Right kidney (tissue), 1 donor: ENCODE data around the gene PCSK9.

Experiments
- DNase-seq: peaks from one replicate; pipeline ENCODE4 v3.0.0-alpha.2; 2016

PCSK9 gene

GRCh38 chr1:55044617-55045397 lies 5.5 kb downstream of the PCSK9 start:
- no peak for DNase-seq

GRCh38 chr1:55045430-55045829 lies 6.1 kb downstream of the PCSK9 start:
- DNase-seq = no peak

DNA sequence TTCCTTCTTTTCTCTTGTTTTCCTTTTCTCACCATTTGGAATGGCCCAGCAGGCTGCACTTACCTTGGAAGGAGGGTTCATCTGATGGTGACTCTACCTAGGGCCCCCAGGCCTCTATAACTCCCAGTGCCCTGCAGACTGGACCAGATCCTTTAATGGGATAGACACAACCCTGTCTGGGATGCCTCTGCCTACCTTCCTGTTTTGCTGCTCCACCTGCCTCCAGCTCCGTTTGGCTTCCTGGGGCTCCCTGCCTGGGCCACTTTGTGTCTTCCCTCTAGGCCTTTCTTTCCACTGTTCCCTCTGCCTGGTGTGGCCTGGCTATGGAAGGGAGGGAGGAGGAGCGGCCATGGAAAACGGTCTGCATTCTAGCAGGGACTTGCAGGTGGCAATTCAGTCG lies 7.5 kb downstream of the PCSK9 start:
- DNase-seq = no peak

GRCh38 chr1:55047611-55048010 lies 8.3 kb downstream of the PCSK9 start:
- DNase-seq = no peak

DNA sequence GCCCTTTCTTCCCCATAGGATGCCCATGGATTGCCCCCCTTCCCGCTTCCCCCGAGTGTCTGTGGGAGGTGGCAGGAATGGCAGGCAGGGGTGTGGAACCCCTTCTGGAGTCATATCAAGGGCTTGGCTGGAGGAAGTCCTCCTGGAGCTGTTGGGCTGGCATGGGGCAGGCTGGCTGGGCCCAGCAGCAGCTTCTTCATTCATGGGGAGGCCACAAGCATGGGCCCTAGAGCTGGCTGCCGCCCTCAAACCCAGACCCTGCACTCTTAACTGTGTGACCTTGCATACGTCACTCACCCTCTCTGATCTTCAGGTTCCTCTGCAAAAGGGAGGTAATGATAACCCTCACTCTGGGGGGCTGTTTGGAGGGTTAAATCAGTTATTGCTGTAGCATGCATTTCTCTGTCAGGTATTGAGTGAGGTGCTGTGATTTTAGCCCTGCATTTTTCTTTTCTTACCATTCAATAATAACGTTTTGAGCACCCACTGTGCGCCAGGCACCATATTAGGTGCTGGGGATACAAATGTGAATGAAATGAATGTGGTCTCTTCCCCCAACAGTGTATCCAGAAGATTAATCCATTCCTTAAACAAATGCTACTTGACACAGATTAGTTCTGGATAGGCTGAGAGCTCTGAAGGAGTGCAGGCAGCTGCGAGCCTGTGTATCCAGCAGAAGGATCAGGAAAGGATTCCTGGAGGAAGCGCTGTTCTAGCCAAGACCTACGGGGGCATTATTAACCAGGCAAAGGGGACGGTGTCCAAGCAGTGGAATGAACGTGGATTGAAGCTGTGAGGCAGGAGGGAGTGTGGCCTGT lies 9.3 kb downstream of the PCSK9 start:
- no peak for DNase-seq

- DNase-seq = no peak
These were observed 10.0 kb downstream of the PCSK9 start for GRCh38 chr1:55049271-55049913.

GRCh38 chr1:55049914-55050278 lies 10.5 kb downstream of the PCSK9 start:
- no peak for DNase-seq

- no peak for DNase-seq
These were observed 10.9 kb downstream of the PCSK9 start for GRCh38 chr1:55050283-55050682.

DNA sequence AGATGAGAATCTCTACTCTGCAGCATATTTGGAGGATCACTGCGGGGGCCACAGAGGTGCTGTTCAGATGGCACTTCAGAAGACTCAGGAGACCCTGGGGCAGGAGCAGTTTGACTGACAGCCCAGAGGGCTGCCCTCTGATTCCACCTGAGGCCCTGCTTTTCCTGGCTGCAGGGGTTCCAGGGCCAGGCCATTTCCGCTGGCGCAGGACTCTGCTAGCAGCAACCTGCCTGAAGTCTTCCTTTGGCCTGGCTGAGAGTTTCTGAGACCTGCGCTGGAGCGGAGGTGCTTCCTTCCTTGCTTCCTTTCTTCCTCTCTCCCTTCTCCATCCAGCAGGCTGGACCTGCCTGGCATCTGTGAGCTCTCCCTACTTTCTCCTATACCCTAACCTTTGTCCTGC lies 11.8 kb downstream of the PCSK9 start:
- no peak for DNase-seq

DNA sequence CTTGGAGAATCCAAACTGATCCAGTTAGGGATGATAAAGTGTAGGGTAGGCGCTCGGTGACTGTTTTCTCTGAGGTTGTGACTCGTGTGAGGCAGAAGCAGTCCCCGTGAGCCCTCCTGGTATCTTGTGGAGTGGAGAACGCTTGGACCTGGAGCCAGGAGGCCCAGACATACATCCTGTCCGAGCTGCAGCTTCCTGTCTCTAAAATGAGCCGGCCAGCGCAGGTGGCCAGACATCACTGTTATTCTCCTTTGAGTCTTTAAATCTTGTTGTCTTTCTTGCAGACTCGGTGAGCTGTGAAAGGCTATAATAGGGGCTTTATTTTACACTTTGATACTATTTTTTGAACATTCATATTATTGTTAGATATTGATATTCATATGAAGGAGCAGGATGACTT lies 12.3 kb downstream of the PCSK9 start:
- DNase-seq = no peak

- DNase-seq = no peak
These were observed 13.1 kb downstream of the PCSK9 start for GRCh38 chr1:55052221-55053142.

DNA sequence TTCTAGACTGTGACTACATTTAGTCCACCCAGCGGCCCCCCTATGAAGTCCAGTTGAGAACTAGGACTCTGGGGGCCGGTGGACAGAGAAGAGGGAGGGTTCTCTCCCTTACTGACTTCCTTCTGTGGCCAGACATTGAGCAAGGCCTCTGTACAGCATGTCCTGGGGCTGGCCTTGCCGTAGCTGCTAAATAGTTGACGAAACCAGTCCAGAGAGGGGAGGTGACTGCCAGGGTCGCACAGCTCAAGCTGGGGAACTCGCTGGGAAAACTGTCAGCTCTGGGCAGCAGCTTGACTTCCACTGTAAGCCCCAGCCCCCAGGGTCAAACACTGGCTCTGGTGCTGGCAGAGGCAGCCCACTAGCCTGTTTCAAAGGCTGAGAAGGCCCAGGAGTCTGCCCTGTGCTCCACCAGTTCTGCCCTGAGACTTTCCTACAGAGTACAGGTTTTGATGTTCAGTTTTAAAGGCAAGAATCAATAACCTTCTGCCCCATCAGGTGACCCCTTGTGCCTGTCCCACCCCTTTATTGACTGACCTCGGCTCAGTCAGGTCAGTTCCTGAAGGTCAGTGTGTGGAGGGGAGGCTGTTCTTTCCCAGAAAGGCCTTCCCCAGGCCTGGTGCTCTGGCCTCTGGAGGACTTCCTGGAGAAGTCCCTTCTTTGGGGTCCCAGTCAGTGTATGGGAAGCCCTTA lies 14.1 kb downstream of the PCSK9 start:
- DNase-seq = no peak

DNA sequence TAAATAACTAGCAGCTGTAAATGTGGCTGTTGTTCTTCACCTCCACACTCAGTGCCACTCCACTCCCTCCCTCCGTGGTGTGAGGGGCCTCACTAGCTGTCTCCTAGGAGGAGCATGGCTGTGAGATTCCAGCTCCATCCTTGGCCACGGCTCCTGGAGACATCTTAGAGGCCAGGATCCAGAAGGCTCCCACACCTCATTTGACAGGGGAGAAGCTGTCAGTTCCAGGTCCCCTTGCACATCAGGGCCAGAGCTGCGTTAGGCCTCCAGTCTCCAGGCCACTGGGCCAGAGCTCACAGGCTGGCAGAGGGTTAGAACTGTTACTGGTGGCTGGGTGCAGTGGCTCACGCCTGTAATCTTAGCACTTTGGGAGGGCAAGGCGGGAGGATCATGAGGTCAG lies 15.0 kb downstream of the PCSK9 start:
- DNase-seq = no peak

DNA sequence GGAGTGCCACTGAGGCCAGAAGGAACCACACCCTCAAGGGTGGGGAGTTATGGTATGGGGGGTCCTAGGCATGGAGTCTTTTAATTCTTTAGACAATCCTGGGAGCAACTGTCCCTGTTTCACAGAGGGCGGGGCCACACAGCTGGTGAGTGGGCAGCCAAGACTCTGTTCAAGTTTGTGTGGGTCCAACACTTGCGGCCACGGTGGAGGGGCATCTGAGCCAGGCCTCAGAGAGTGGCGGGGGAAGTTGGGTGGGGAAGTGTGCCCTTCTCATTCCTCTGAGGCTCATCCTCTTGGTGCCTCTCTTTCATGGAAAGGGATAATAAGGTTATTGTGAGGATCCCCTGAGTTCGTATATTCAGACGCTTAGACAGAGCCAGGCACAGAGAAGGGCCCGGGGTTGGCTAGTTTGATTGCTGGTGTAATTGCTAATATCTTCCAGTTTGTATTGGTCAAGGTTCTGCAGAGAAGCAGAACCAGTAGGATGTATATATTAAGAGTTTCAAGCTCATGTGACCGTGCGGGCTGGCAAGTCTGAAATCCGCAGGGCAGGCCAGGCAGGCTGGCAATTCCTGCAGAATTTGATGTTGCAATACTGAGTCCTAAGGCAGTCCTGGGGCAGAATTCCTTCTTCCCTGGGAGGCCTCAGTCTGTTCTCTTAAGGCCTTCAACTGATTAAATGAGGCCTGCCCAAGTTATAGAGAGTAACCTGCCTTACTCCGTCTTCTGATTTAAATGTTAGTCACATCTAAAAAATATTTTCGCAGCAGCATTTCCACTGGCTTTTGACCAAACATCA lies 15.9 kb downstream of the PCSK9 start:
- no peak for DNase-seq

DNA sequence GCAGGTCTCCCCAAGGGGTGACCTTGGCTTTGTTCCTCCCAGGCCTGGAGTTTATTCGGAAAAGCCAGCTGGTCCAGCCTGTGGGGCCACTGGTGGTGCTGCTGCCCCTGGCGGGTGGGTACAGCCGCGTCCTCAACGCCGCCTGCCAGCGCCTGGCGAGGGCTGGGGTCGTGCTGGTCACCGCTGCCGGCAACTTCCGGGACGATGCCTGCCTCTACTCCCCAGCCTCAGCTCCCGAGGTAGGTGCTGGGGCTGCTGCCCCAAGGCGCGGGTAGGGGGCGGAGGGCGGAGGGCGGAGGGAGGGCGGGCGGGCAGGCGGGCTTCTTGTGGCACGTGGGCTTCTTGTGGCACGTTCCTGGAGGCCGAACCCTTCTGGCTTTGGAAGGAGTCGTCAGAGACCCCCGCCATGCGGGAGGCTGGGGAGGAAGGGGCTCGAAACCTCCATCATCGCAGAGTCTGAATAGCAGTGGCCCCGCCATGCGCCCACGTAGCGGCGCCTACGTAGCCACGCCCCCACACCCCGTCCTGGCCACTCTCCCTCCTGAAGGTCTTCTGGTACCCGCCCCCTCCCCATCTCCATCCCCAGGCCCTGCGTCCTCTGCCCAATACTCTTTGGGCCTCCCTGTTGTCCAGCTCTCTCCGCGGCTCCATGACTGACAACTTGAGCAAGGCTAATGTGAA lies 16.7 kb downstream of the PCSK9 start:
- DNase-seq = no peak

DNA sequence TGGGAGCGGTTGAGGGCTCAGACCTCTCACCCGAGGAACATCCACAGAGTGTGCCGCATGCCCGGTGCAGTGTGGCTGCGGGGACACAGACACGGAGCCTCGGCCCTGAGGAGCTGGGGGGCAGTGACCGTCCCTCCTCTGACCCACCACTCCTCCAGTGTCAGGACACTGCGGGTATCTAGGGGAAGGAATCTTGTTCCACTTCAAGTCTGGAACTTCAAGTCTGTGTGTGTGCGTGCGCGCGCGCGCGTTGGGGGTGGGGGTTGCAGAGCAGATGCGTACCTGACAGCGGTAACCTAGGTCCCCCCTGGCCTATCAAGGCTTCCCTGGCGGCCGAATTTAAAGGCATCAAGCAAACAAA lies 17.3 kb downstream of the PCSK9 start:
- DNase-seq = no peak

DNA sequence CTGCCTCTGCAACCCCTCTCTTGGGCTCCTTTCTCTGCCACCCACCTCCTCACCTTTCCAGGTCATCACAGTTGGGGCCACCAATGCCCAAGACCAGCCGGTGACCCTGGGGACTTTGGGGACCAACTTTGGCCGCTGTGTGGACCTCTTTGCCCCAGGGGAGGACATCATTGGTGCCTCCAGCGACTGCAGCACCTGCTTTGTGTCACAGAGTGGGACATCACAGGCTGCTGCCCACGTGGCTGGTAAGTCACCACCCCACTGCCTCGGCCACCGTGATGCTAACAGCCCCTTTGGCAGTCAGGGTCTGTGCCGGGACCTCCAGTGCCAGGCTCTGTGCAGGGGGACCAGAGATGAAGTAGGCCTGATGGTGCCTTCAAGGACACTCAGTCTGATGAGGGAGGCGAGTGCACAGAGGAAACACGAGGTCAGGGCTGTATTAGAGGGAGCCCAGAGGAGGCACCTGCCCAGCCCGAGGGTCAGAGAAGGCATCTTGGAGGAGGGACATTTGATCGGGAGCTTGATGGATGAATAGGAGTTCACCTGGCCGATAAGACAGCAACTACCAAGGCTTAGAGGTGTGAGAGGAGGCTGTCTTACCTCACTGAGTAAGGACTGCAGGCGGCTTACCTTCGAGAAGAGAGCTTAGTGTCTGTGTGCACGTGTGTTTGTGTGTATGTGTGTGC lies 18.1 kb downstream of the PCSK9 start:
- DNase-seq = no peak

DNA sequence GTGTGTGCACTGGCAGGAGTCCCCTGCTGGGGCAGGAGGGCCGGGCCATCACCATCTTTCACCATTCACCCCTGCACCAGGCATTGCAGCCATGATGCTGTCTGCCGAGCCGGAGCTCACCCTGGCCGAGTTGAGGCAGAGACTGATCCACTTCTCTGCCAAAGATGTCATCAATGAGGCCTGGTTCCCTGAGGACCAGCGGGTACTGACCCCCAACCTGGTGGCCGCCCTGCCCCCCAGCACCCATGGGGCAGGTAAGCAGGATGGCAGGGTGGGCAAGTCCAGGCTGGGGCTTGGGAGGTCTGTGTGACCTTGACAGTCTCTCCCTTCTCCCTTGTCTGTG lies 18.6 kb downstream of the PCSK9 start:
- DNase-seq = no peak

GRCh38 chr1:55059302-55060132 lies 20.2 kb downstream of the PCSK9 start:
- DNase-seq = no peak
